Brain microvascular endothelial cell (primary cell): ENCODE results near the gene HECTD1.

ENCODE experiments used
- DNase-seq: peaks from one replicate; pipeline ENCODE4 v3.0.0-alpha.2; 2020
- H3K27ac ChIP-seq: fragments of 250-450 bp; sonication (Bioruptor Pico); 2 replicates; pipeline ENCODE4 v1.5.1; 2020; ENCODE audit warnings: mild to moderate bottlenecking, moderate library complexity
- H3K27me3 ChIP-seq: fragments of 250-450 bp; sonication (Bioruptor Pico); replicated peaks from 2 replicates; pipeline ENCODE4 v1.5.1; 2020; ENCODE audit warnings: mild to moderate bottlenecking
- H3K36me3 ChIP-seq: fragments of 250-450 bp; sonication (Bioruptor Pico); replicated peaks from 2 replicates; pipeline ENCODE4 v1.5.1; 2020; ENCODE audit warnings: mild to moderate bottlenecking
- H3K4me3 ChIP-seq: 2 replicates; pipeline ENCODE4 v1.5.1; 2011; ENCODE audit warnings: low read depth, mild to moderate bottlenecking, control low read depth, low read length, moderate library complexity
- in situ Hi-C: cut with HindIII; loops from 2 replicates; pipeline ENCODE4 v1.10.0; 2017; ENCODE audit warnings: low sequenced_read_pairs, low pct_ligation_motif_present
- TF ChIP-seq, protein P1 (sequence below): IDR thresholded peaks from 2 replicates; pipeline ENCODE4 v1.5.1; 2011; ENCODE audit warnings: low read depth, mild to moderate bottlenecking, moderate library complexity, low read length, control low read depth, inconsistent platforms; ENCODE audit errors: missing control alignments

The HECTD1 gene

DNA sequence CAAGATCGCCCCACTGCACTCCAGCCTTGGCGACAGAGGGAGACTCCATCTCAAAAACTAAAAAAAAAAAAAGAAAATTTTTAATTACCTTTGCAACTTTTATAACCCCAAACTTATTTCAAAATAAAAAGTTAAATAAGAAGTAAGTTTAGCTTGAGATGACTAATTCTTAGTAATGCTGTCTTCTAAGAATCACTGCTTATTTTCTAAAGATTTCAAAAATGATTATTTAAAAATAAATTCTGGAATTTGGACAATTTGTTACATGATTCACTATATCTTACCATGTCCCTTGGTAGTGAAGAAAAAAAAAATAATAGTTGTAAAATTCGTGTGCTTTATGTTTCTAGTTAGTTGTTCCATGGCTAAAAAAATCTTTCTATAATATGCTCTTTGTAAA, 11.6 kb upstream of the HECTD1 start:
- no peak overlapping the region for H3K4me3 ChIP-seq
- H3K36me3 ChIP-seq: no peaks in the 10 kb centered on the region
- no peak overlapping the region for H3K27ac ChIP-seq
- no peak for DNase-seq
- in situ Hi-C loops: no loop called here
- TF ChIP-seq, protein P1, sequence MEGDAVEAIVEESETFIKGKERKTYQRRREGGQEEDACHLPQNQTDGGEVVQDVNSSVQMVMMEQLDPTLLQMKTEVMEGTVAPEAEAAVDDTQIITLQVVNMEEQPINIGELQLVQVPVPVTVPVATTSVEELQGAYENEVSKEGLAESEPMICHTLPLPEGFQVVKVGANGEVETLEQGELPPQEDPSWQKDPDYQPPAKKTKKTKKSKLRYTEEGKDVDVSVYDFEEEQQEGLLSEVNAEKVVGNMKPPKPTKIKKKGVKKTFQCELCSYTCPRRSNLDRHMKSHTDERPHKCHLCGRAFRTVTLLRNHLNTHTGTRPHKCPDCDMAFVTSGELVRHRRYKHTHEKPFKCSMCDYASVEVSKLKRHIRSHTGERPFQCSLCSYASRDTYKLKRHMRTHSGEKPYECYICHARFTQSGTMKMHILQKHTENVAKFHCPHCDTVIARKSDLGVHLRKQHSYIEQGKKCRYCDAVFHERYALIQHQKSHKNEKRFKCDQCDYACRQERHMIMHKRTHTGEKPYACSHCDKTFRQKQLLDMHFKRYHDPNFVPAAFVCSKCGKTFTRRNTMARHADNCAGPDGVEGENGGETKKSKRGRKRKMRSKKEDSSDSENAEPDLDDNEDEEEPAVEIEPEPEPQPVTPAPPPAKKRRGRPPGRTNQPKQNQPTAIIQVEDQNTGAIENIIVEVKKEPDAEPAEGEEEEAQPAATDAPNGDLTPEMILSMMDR: no peak
- no peaks in the 10 kb centered on the region for H3K27me3 ChIP-seq

DNA sequence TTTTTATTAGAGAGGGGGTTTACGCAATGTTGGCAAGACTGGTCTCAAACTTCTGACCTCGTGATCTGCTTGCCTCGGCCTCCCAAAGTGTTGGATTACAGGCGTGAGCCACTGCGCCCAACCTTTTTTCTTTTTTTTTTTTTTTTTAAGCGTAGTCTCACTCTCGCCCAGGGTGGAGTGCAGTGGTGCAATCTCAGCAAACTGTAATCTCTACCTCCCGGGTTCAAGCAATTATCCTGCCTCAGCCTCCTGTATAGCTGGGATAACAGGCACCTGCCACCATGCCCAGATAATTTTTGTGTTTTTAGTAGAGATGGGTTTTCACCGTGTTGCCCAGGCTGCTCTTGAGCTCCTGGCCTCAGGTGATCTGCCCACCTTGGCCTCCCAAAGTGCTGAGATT, 8.8 kb upstream of the HECTD1 start:
- no peak for DNase-seq
- Histone ChIP-seq H3K36me3 (no peaks in the 10 kb centered on the region), H3K4me3 (no peak overlapping the region), H3K27me3 (no peaks in the 10 kb centered on the region), H3K27ac (no peak overlapping the region)
- in situ Hi-C loops: no loop called here
- TF ChIP-seq, protein P1: no peak

DNA sequence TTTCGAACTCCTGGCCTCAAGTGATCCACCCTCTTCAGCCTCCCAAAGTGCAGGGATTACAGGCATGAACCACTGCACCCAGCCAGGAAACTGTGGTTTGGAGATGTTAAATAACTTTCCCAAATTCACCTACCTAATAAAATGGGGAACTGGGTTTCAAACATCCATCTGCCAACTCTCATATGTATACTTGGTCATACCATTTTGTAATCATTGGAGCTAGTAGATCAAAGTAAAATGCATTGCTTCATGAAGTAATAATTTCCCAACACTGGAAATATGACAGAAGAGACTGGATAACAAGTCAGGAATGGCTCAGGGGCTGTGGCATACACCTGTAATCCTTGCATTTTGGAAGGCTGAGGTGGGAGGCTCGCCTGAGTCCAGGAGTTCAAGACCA, 5.3 kb upstream of the HECTD1 start:
- no peak overlapping the region for H3K4me3 ChIP-seq
- H3K27ac ChIP-seq: no peak overlapping the region
- DNase-seq: no peak
- TF ChIP-seq, protein P1: no peak
- no peaks in the 10 kb centered on the region for H3K27me3 ChIP-seq
- in situ Hi-C loops: no loop called here
- H3K36me3 ChIP-seq: no peaks in the 10 kb centered on the region

DNA sequence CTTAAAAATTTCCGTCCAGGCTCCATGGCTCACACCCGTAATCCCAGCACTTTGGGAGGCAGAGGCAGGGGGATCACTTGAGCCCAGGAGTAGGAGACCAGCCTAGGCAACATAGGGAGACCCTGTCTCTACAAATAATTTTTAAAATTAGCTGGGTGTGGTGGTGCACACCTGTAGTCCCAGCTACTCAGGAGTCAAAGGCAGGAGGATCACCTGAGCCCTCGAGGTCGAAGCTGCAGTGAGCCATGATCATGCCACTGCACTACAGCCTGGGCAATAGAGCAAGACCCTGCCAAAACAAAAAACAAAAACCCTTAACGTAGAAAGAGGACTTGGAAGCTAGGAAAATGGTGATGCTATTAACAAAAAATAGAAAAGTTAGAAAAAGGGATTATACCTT, 2.0 kb upstream of the HECTD1 start:
- no peaks in the 10 kb centered on the region for H3K36me3 ChIP-seq
- in situ Hi-C loops: no loop called here
- TF ChIP-seq, protein P1: no peak
- no peaks in the 10 kb centered on the region for H3K27me3 ChIP-seq
- DNase-seq: no peak
- no peak overlapping the region for H3K4me3 ChIP-seq
- H3K27ac ChIP-seq: no peak overlapping the region

DNA sequence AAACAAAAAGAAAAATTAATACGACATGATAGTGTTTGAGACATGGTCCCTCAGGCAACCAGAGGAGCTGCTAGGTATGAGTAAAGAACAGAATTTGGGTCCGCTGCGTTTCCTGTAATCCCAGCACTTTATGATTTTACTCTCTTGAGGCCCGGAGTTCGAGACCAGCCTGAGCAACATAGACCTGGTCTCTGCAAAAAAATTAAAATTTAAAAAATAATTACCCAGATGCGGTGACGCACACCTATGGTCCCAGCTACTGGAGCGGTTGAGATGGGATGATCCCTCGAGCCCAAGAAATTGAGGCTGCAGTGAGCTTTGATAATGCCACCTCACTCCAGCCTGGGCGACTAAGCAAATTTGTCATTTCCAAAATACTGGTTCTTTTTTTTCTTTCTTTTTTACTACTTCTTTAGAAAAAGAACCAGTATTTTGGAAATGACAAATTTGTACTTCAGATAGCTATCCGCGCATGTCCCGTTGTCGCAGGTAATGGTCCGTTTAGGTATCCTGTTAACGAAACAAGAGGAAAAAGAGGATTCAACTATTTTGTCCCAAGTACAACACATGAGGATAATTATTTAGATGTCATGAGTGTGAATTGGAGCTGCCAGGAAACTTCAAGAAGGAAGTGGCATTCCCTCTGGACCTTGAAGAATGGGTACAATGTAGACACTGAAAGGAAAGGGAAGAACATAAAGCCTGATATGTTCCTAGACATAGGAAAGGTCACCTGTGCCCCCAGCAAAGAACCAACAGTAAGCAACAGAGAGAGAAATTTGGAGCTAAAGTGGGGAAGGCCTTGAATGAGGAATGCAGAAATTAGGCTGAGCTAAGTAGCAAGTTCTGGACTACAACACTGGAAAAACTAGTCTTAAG, 1.2 kb upstream of the HECTD1 start:
- H3K27ac ChIP-seq: peak overlapping the region; percentile 96
- H3K4me3 ChIP-seq: peak overlapping the region; percentile 77
- no peak for DNase-seq
- TF ChIP-seq, protein P1: no peak
- in situ Hi-C loops: no loop called here
- H3K36me3 ChIP-seq: peaks cover 2% of the 10 kb centered on the region
- no peaks in the 10 kb centered on the region for H3K27me3 ChIP-seq
